Measurements from ENCODE around the gene BBC3. TPM values are rescaled to one million over a fixed set of nuclear protein-coding genes. Genes with fewer than 3 reads are reported as not detected.
A peak's percentile ranks its signal among the peaks of the same experiment; 100 is the strongest.

BBC3 gene
- total RNA-seq, 2 experiments from 2014 or later: 8.1 to 12.0 TPM

- POLR2A ChIA-PET: no interaction called here
- CTCF ChIA-PET: interaction anchor here (8.5 kb wide), 1 partner anchor 32 kb away, joined by 205 read pairs; no protein-coding TSS in a partner anchor
- DNase-seq (no peak), ATAC-seq (no peak)
- H3K4me3 Mint-ChIP-seq: no peak overlapping the region
- no peaks in the 10 kb centered on the region for H3K9me3 Mint-ChIP-seq (ENCODE audit: low read depth)
- peaks cover 7% of the 10 kb centered on the region for H3K36me3 Mint-ChIP-seq (ENCODE audit: low read depth)
- peaks cover 3% of the 10 kb centered on the region for H3K27me3 Mint-ChIP-seq
- intact Hi-C loops (cut with DNase I, micrococcal nuclease): loop anchor here (1.0 to 10.0 kb wide), 5 partner anchors 11 to 455 kb away; partner anchors contain the start of genes AP2S1 (in 1 of the 2), BBC3 (in 1 of the 2) and SLC1A5 (in 1 of the 2)
- H3K4me1 Mint-ChIP-seq: peaks cover 36% of the 10 kb centered on the region
- no peak overlapping the region for H3K27ac Mint-ChIP-seq
Observed at GRCh38 chr19:47241919-47242577, 11.0 kb upstream of the BBC3 start.

- Mint-ChIP-seq H3K4me3 (no peak overlapping the region), H3K9me3 (ENCODE audit: low read depth) (no peaks in the 10 kb centered on the region), H3K27me3 (peaks cover 3% of the 10 kb centered on the region), H3K27ac (no peak overlapping the region), H3K36me3 (ENCODE audit: low read depth) (peaks cover 7% of the 10 kb centered on the region), H3K4me1 (peaks cover 36% of the 10 kb centered on the region)
- DNase-seq (peak; percentile 95), ATAC-seq (peak; percentile 50)
- CTCF ChIA-PET: interaction anchor here (1.2 kb wide), 1 partner anchor 30 kb away, joined by 6 read pairs; no protein-coding TSS in a partner anchor
- intact Hi-C loops (cut with DNase I, micrococcal nuclease): loop anchor here (1.0 to 10.0 kb wide), 5 partner anchors 10 to 454 kb away; partner anchors contain the start of genes AP2S1 (in 1 of the 2), BBC3 (in 1 of the 2) and SLC1A5 (in 1 of the 2)
- POLR2A ChIA-PET: interaction anchor here (0.7 to 0.9 kb wide), 2 partner anchors 8 to 16 kb away, joined by 3 read pairs; no protein-coding TSS in a partner anchor
Observed at GRCh38 chr19:47240996-47241918, 10.3 kb upstream of the BBC3 start.

DNA sequence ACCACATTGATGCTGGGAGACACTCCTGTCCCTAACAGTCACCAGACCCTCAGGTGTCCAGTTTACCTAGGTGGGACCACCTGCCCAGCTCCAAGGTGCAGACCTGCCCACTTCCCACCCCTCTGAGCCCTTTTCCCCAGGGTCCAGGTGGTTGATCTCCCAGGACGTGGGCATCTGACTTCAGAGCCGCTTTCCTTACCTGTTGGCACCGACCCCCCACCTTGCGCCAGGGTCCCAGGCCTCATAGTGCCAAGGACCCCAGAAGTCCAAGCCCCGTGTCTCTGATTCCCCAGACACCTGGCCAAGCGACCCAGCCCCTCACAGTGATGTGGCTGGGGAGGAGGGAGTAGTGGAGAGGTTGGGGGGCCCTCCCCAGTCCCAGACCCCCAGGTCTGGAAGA, 9.6 kb upstream of the BBC3 start:
- Mint-ChIP-seq H3K27ac (no peak overlapping the region), H3K4me1 (peaks cover 36% of the 10 kb centered on the region), H3K27me3 (peaks cover 3% of the 10 kb centered on the region), H3K36me3 (ENCODE audit: low read depth) (peaks cover 7% of the 10 kb centered on the region), H3K9me3 (ENCODE audit: low read depth) (no peaks in the 10 kb centered on the region), H3K4me3 (no peak overlapping the region)
- ChIA-PET POLR2A (interaction anchor here (0.7 to 0.9 kb wide), 2 partner anchors 8 to 15 kb away, joined by 3 read pairs; no protein-coding TSS in a partner anchor), CTCF (interaction anchor here (1.2 kb wide), 1 partner anchor 30 kb away, joined by 6 read pairs; no protein-coding TSS in a partner anchor)
- intact Hi-C loops (cut with DNase I, micrococcal nuclease): loop anchor here (5.0 to 10.0 kb wide), 3 partner anchors 206 to 453 kb away; partner anchors contain the start of genes AP2S1 (in 1 of the 2) and SLC1A5 (in 1 of the 2)
- ATAC-seq: no peak
- DNase-seq: no peak

DNA sequence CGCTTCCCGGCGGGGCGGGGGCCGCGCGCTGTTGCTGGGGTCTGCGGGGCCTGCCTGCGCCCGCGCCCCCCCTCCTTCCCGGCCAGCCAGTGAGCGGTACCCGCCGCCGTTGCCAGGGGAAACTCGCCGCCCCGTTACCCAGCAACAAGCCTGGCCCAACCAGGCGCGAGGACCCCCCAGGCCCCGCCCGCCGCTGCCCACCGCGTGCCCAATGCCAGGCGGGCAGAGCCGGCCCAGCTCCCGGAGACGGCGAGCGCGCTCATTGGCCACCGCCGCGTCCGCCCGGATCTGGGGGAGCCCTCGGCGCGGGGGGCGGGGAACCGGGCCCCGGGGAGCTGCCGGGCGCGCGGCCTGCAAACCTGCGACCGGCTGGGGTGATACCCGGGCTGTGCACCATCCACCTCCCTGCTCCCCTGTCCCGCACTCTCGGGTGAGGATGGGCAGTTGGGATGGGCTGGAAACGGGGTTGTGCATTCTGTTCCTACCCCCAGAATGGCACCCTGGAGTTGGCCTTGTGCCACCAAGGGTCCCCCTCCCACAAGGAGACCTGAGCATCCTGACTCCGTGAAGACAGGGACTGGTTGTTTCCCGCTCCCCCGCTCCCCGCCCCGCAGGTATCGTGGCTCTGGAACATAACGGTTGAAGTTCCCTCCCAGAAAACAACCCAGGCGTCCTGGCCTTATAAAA, 8.8 kb upstream of the BBC3 start:
- no peak for ATAC-seq
- peak; percentile 64 for DNase-seq
- Mint-ChIP-seq H3K9me3 (ENCODE audit: low read depth) (no peaks in the 10 kb centered on the region), H3K4me1 (peaks cover 29% of the 10 kb centered on the region), H3K4me3 (no peak overlapping the region), H3K27me3 (peaks cover 3% of the 10 kb centered on the region), H3K36me3 (ENCODE audit: low read depth) (peaks cover 7% of the 10 kb centered on the region), H3K27ac (no peak overlapping the region)
- CTCF ChIA-PET: interaction anchor here (1.2 kb wide), 1 partner anchor 29 kb away, joined by 7 read pairs; no protein-coding TSS in a partner anchor
- POLR2A ChIA-PET: interaction anchor here (0.9 to 1.0 kb wide), 2 partner anchors 14 kb away, joined by 3 read pairs; no protein-coding TSS in a partner anchor
- intact Hi-C loops (cut with DNase I, micrococcal nuclease): loop anchor here (5.0 to 10.0 kb wide), 3 partner anchors 205 to 452 kb away; partner anchors contain the start of genes AP2S1 (in 1 of the 2) and SLC1A5 (in 1 of the 2)

GRCh38 chr19:47239152-47239551, 8.2 kb upstream of the BBC3 start:
- no peaks in the 10 kb centered on the region for H3K9me3 Mint-ChIP-seq (ENCODE audit: low read depth)
- POLR2A ChIA-PET: interaction anchor here (1.0 kb wide), 1 partner anchor 13 kb away, joined by 3 read pairs; no protein-coding TSS in a partner anchor
- peak; percentile 23 for DNase-seq
- peaks cover 3% of the 10 kb centered on the region for H3K27me3 Mint-ChIP-seq
- intact Hi-C loops (cut with DNase I, micrococcal nuclease): no loop called here
- ATAC-seq: no peak
- H3K36me3 Mint-ChIP-seq (ENCODE audit: low read depth): peaks cover 7% of the 10 kb centered on the region
- H3K4me3 Mint-ChIP-seq: peak overlapping the region; percentile 56
- H3K4me1 Mint-ChIP-seq: peaks cover 25% of the 10 kb centered on the region
- CTCF ChIA-PET: interaction anchor here (1.2 kb wide), 1 partner anchor 28 kb away, joined by 7 read pairs; no protein-coding TSS in a partner anchor
- H3K27ac Mint-ChIP-seq: no peak overlapping the region

DNA sequence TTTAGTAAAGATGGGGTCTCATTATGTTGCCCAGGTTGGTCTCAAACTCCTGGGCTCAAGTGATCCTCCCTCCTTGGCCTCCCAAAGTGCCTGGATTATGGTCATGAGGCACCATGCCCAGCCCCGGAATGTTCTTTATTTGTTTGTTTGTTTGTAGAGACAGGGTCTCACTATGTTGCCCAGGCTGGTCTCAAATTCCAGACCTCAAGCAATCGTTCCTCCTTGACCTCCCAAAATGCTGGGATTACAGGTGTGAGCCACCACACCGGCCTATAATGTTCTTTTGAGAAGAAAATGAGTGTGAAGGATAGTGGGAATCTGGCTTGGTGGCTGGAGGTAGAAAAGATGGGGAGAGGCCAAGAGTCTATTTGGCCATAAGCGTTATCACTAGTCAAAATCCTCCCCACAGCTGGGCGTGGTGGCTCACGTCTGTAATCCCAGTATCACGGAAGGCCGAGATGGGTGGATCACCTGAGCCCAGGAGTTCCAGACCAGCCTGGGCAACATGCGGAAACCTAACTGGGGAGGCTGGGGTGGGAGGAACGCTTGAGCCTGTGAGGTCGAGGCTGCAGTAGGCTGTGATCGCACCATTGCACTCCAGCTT, 5.2 kb upstream of the BBC3 start:
- H3K4me3 Mint-ChIP-seq: no peak overlapping the region
- intact Hi-C loops (cut with DNase I, micrococcal nuclease): no loop called here
- peaks cover 3% of the 10 kb centered on the region for H3K27me3 Mint-ChIP-seq
- no peaks in the 10 kb centered on the region for H3K9me3 Mint-ChIP-seq (ENCODE audit: low read depth)
- POLR2A ChIA-PET: no interaction called here
- H3K27ac Mint-ChIP-seq: no peak overlapping the region
- no peak for ATAC-seq
- DNase-seq: no peak
- H3K4me1 Mint-ChIP-seq: peaks cover 36% of the 10 kb centered on the region
- CTCF ChIA-PET: interaction anchor here (2.0 kb wide), 1 partner anchor 26 kb away, joined by 8 read pairs; no protein-coding TSS in a partner anchor
- peaks cover 4% of the 10 kb centered on the region for H3K36me3 Mint-ChIP-seq (ENCODE audit: low read depth)

DNA sequence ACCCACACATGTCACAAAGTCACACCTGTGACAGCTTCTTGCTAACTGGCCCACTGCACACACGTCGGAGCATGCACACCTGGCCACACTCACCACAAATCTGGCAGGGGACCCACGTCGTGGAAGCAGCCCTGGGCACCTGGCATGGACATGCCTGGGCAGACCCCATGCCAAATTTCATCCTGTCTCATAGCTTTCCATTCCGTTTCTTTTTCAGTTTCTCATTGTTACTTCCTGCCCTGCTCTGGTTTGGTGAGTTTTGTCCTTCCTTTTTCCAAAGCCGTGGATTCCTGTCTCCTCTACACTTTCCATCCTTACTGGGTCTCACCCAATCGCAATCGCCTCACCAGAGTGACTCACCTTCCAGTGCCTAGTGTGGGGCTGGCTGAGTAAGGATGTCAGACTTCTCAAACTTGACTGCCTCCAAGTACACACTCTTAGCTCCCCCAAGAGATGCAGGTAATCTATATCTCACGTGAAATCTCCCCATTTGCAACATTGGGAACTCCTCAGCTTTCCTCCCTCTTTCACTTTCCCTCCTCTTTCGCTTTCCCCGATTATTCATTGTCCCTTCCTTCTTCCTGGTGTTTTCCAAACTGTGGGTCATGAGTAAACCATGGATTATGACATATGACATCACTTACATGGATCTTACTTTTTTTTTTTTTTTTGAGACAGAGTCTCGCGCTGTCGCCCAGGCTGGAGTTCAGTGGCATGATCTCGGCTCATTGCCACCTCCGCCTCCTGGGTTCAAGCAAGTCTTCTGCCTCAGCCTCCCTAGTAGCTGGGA, 1.6 kb upstream of the BBC3 start:
- H3K27ac Mint-ChIP-seq: peak overlapping the region; percentile 76
- ATAC-seq (peak; percentile 31), DNase-seq (peak; percentile 66)
- intact Hi-C loops (cut with DNase I, micrococcal nuclease): no loop called here
- ChIA-PET CTCF (interaction anchor here (0.6 to 2.1 kb wide), 9 partner anchors 9 to 692 kb away, joined by 3 to 19 read pairs (median 4); no protein-coding TSS in a partner anchor), POLR2A (interaction anchor here (0.6 to 1.3 kb wide), 2 partner anchors 8 to 11 kb away, joined by 3 to 4 read pairs; no protein-coding TSS in a partner anchor)
- no peaks in the 10 kb centered on the region for H3K36me3 Mint-ChIP-seq (ENCODE audit: low read depth)
- H3K4me3 Mint-ChIP-seq: peak overlapping the region; percentile 61
- H3K27me3 Mint-ChIP-seq: no peaks in the 10 kb centered on the region
- peaks cover 22% of the 10 kb centered on the region for H3K4me1 Mint-ChIP-seq
- H3K9me3 Mint-ChIP-seq (ENCODE audit: low read depth): no peaks in the 10 kb centered on the region

GRCh38 chr19:47231215-47232054, 436 bp upstream of the BBC3 start:
- DNase-seq: peak; percentile 95
- peak overlapping the region; percentile 61 for H3K4me3 Mint-ChIP-seq
- ChIA-PET POLR2A (no interaction called here), CTCF (interaction anchor here (1.0 to 2.1 kb wide), 5 partner anchors 8 to 20 kb away, joined by 3 to 19 read pairs (median 4); no protein-coding TSS in a partner anchor)
- peak overlapping the region; percentile 71 for H3K27ac Mint-ChIP-seq
- no peaks in the 10 kb centered on the region for H3K27me3 Mint-ChIP-seq
- no peaks in the 10 kb centered on the region for H3K36me3 Mint-ChIP-seq (ENCODE audit: low read depth)
- no peaks in the 10 kb centered on the region for H3K9me3 Mint-ChIP-seq (ENCODE audit: low read depth)
- peak; percentile 63 for ATAC-seq
- peaks cover 30% of the 10 kb centered on the region for H3K4me1 Mint-ChIP-seq
- intact Hi-C loops (cut with DNase I, micrococcal nuclease): loop anchor here in 1 of 2 experiments (1.0 kb wide), 3 partner anchors 10 to 43 kb away; partner anchors contain the start of genes CCDC9 and INAFM1
